Kidney (tissue), 14 donors: Measurements from ENCODE around the gene ANKRD6. TPM values are rescaled to one million over a fixed set of nuclear protein-coding genes. Genes with fewer than 3 reads are reported as not detected.

Experiments used
- DNase-seq, 5 donors: peaks; one replicate each; pipeline ENCODE4 v3.0.0-alpha.2; 2013 to 2020
- FAIRE-seq: peaks from 2 replicates; lab custom pipeline; 2012; peaks lifted over from hg19 to GRCh38; lab: Jason Lieb, UNC
- H3K27ac ChIP-seq, 2 donors: one replicate each; pipeline ENCODE4 v1.7.0; 2013; ENCODE audit warnings: low read depth in 2 of 2, low read length in 2 of 2, inconsistent platforms in 1 of 2
- H3K27me3 ChIP-seq: one replicate; pipeline ENCODE4 v1.7.1; 2013; ENCODE audit warnings: low read length, inconsistent platforms; ENCODE audit not compliant: control insufficient read depth, insufficient read depth
- H3K36me3 ChIP-seq, 3 donors: one replicate each; pipeline versions ENCODE4 v1.7.0 to v1.7.1; 2013; ENCODE audit warnings: low read length in 3 of 3, control low read depth in 1 of 3, inconsistent platforms in 1 of 3; ENCODE audit not compliant: insufficient read depth in 3 of 3, control insufficient read depth in 2 of 3
- H3K4me1 ChIP-seq, 3 donors: one replicate each; pipeline versions ENCODE4 v1.7.0 to v1.7.1; 2013; ENCODE audit warnings: low read length in 3 of 3, inconsistent platforms in 1 of 3, low read depth in 1 of 3; ENCODE audit not compliant: control insufficient read depth in 2 of 3, insufficient read depth in 2 of 3
- H3K4me3 ChIP-seq, 3 donors: one replicate each; pipeline versions ENCODE4 v1.7.0 to v1.8.1; 2013; ENCODE audit warnings: low read length in 3 of 3, control low read depth in 1 of 3, inconsistent platforms in 1 of 3
- H3K9ac ChIP-seq, 3 donors: one replicate each; pipeline versions ENCODE4 v1.7.0 to v1.7.1; 2013; ENCODE audit warnings: low read length in 3 of 3, control low read depth in 1 of 3, inconsistent platforms in 1 of 3
- H3K9me3 ChIP-seq, 3 donors: one replicate each; pipeline versions ENCODE4 v1.7.0 to v1.7.1; 2013; ENCODE audit warnings: low read length in 3 of 3, control low read depth in 1 of 3, inconsistent platforms in 1 of 3; ENCODE audit not compliant: control insufficient read depth in 2 of 3, insufficient read depth in 1 of 3
- CTCF ChIP-seq: IDR thresholded peaks from 3 replicates; pipeline ENCODE4 v1.5.1; 2012; ENCODE audit warnings: mild to moderate bottlenecking, moderate library complexity, borderline replicate concordance; ENCODE audit not compliant: insufficient read depth; ENCODE audit errors: extremely low read depth
- intact Hi-C: fragments of 100-400 bp; cut with DNase I; formaldehyde crosslinking; loops from one replicate; pipeline ENCODE4 v1.11.1; 2022
- polyA plus RNA-seq: library from polyadenylated mRNA; stranded (reverse); fragments of 350-450 nt; fragmentation: Illumina TruSeq; extraction: RNeasy Lipid Tissue Mini Kit (QIAGEN cat#74804); gene quantifications from one replicate; pipeline ENCODE4 v1.2.3, GENCODE V29; 2014; ENCODE audit warnings: low read depth, low replicate concordance; ENCODE audit not compliant: insufficient read depth
- total RNA-seq: library from RNA; stranded (reverse); fragmentation: NEBNext Ultra II Directional; extraction: Animal tissue kit (Norgen Biotek cat#: 25700); gene quantifications from one replicate; pipeline ENCODE4 v1.2.1, GENCODE V29; 2021
- donor health status: control.
- donor health status: control.
- donor health status: control.
- donor health status: control.
- donor health status: control.
- donor health status: DM: yes; HTN: yes; CAD: no.
- donor health status: Normal renal cell carcinoma (clear cell type).

Gene ANKRD6
- total and polyA plus RNA-seq, 2 donors from 2014 or later = 10.3 to 29.5 TPM

- TF ChIP-seq CTCF = no peak
- DNase-seq = no peak
- Histone ChIP-seq H3K36me3 (no peaks in the 10 kb centered on the region), H3K27me3 (no peaks in the 10 kb centered on the region), H3K4me1 (no peaks in the 10 kb centered on the region), H3K27ac (no peak overlapping the region), H3K4me3 (no peak overlapping the region), H3K9me3 (no peaks in the 10 kb centered on the region), H3K9ac (no peak overlapping the region)
- intact Hi-C loops = no loop called here
- no peak for FAIRE-seq
These were observed 29.6 kb downstream of the ANKRD6 start for GRCh38 chr6:89462503-89462902.

- no peak for FAIRE-seq
- Histone ChIP-seq H3K4me1 (no peaks in the 10 kb centered on the region), H3K36me3 (no peaks in the 10 kb centered on the region), H3K9me3 (no peaks in the 10 kb centered on the region), H3K4me3 (no peak overlapping the region), H3K27ac (no peak overlapping the region), H3K27me3 (no peaks in the 10 kb centered on the region), H3K9ac (no peak overlapping the region)
- no peak for TF ChIP-seq CTCF
- DNase-seq = no peak
- intact Hi-C loops = no loop called here
These were observed 31.3 kb downstream of the ANKRD6 start for GRCh38 chr6:89464295-89464694.

- H3K36me3 ChIP-seq = no peaks in the 10 kb centered on the region
- DNase-seq (peak in 2 of 5 donors; percentile 45 to 60), FAIRE-seq (no peak)
- H3K9me3 ChIP-seq = no peaks in the 10 kb centered on the region
- no peak overlapping the region for H3K4me3 ChIP-seq
- H3K27me3 ChIP-seq = no peaks in the 10 kb centered on the region
- H3K9ac ChIP-seq = no peak overlapping the region
- H3K4me1 ChIP-seq = no peaks in the 10 kb centered on the region
- no peak overlapping the region for H3K27ac ChIP-seq
- intact Hi-C loops = no loop called here
- no peak for TF ChIP-seq CTCF
These were observed 34.5 kb downstream of the ANKRD6 start for GRCh38 chr6:89467437-89467836.

GRCh38 chr6:89468998-89469397 lies 36.0 kb downstream of the ANKRD6 start:
- Histone ChIP-seq H3K4me1 (no peaks in the 10 kb centered on the region), H3K9me3 (no peaks in the 10 kb centered on the region), H3K27me3 (no peaks in the 10 kb centered on the region), H3K9ac (no peak overlapping the region), H3K27ac (no peak overlapping the region), H3K4me3 (no peak overlapping the region), H3K36me3 (no peaks in the 10 kb centered on the region)
- DNase-seq = no peak
- intact Hi-C loops = no loop called here
- no peak for FAIRE-seq
- no peak for TF ChIP-seq CTCF
